Fibroblast of peridontal ligament (primary cell): ENCODE data around the gene USP1.
A peak's percentile ranks its signal among the peaks of the same experiment; 100 is the strongest.

Source experiments
- DNase-seq: peaks from one replicate; pipeline ENCODE4 v3.0.0-alpha.2; 2010; ENCODE audit errors: extremely low read depth

The USP1 gene, protein sequence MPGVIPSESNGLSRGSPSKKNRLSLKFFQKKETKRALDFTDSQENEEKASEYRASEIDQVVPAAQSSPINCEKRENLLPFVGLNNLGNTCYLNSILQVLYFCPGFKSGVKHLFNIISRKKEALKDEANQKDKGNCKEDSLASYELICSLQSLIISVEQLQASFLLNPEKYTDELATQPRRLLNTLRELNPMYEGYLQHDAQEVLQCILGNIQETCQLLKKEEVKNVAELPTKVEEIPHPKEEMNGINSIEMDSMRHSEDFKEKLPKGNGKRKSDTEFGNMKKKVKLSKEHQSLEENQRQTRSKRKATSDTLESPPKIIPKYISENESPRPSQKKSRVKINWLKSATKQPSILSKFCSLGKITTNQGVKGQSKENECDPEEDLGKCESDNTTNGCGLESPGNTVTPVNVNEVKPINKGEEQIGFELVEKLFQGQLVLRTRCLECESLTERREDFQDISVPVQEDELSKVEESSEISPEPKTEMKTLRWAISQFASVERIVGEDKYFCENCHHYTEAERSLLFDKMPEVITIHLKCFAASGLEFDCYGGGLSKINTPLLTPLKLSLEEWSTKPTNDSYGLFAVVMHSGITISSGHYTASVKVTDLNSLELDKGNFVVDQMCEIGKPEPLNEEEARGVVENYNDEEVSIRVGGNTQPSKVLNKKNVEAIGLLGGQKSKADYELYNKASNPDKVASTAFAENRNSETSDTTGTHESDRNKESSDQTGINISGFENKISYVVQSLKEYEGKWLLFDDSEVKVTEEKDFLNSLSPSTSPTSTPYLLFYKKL

DNA sequence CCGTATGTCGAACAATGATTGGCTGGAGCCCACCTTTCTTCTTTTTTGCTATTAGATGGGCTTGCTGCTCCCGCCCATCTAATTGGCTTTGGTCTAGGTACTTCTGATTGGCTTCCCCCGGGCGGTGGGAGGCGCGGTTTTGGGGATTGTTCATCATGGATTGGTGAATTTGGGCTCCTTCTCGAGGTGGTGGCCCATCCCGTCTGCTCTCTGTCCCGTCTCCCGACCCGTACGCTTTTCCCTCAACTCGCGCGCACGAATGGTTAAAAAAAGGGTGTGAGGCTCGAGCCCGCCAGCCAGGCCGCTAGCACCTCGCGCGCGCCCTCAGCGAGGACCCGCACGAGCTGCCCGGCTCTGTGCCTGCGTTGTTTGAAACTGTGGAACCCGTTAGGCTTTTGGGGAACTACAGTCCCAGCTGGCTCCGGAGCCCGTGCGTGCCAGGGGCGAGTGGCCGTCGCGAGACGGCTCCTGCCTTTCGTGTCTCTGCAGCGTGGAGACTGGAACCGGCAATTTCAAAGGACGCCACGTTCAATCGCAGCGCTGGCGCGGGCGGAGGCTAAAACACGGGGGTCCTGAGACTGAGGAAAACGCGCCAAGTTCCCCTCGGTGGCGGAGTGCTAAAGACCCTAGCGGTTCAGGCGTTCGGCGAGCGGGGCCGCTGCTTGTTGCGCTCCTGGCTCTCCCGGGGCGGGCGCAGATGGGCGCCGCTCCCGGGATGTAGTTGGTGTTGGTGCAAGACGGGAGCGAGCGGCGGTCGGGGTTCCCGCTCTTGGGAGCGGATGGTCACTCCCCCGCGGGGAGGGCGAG, at the start of gene USP1:
Gene USP1 (plus strand): TSS at position 584 of the 807 bp plus-strand sequence. CDS start 2,819 bp downstream, outside the sequence.
- peak; percentile 100 for DNase-seq

DNA sequence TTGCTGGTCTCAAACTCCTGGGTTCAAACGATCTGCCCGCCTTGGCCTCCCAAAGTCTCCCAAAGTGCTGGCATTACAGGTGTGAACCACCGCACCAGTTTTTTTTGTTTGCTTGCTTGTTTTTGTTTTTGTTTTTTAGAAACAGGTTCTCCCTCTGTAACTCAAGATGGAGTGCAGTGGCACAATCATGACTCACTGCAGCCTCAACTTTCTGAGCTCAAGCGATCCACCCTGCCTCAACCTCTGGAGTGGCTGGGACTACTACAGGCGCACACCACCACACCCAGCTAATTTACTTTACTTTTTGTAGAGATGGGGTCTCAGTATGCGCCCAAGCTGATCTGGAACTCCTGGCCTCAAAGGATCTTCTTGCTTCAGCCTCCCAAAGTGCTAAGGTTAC, 47.3 kb upstream of the USP1 start:
- DNase-seq, result no peak

DNA sequence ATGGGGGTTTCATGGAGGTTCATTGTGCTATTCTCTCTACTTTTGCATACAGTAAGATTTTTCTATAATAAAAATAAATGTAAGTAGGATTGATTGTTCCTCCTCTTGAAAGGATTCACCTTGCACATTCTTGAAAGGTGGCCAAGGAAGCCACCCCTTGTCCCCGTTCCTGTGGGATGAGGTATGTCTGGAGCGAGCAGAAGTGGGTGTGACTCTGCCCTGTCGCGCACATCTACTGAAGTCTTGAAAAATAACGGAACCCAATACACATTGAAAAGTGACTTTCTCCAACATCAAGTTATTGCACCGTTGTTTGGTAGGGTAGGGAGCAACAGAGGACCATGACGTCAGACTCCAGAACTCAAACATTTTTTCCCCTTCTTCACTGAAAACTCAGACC, 46.8 kb upstream of the USP1 start:
- no peak for DNase-seq

DNA sequence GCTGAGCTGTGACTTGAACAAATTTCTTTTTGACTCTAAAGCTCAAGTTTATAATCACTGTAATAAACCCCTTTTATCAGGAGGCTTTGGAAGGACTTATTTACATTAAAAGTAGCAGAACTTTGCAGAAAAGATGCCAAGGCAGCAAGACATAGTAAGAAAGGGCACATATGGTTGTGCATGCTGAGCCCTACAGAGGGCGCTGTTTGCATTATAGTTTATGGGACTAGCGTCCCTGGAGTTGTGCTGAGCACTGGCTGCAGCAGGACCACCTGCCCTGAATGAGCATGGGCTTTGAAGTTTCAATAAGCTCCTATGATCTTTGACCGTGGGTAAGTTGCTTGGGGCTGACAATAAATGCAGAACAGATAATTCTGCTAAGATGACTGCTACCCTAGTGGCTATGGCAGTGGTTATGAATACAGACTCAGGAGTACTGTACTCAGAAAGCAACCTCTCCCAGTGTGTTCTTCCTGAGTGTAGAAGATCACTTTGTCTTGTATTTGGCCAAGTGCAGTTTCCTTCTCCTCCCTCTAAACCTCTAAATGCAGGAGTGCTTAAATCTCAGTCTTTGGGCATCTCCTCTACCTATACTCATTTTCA, 45.4 kb upstream of the USP1 start:
- DNase-seq, result no peak

DNA sequence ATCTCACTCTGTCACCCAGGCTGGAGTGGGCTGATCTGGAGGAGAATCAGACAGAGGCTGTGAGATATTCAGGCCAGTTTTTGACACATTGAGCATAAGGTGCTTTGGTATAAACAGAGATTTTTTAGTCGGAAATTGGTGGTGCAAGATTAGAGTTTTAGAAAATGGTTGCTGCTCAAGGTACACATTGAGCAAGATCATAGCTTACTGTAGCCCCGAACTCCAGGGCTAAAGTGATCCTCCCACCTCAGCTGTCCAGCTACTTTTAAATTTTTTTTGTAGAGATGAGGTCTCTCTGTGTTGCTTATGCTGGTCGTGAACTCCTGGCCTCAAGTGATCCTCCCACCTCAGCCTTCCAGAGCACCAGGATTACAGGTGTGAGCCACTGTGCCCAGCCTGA, 43.9 kb upstream of the USP1 start:
- DNase-seq, result no peak

DNA sequence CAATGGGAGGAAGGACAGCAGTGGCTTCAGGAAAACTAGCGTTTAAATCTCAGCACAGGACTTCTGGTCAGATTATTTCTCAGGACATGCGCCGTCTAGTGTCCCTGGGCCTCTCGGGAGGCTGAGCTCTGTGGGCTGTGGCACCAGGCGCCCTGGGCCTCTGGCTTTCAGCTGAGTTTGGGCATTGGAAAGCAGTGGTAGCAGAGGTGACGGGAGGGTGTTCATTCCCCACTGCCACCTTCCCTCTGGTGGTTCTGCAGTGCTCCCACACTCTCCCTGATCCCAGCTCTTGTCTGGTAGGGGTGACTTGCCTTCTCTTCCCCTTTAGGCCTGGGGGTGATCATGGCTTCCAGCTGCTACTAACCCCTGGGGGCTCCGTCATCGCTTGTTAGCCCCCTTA, 42.2 kb upstream of the USP1 start:
- no peak for DNase-seq

DNA sequence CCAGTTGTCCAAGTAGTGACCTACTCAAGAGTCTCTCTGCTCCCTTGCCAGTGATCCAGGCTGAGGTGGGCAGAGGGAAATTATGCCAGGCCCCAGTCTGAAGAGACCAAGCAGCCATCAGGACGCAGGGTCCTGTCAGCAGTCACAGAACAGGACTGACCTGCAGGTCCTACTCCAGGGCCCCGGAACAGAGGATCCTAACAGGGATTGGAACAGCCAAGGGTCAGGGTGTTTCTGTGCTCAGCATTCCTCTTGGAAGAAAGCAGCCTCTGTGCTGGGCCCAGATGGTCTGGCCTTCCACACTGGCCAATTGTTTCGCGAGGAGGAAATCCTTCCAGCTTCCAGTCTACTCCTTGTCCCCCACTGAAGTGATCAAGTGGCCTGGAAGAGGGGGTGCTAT, 41.6 kb upstream of the USP1 start:
- DNase-seq, result no peak

DNA sequence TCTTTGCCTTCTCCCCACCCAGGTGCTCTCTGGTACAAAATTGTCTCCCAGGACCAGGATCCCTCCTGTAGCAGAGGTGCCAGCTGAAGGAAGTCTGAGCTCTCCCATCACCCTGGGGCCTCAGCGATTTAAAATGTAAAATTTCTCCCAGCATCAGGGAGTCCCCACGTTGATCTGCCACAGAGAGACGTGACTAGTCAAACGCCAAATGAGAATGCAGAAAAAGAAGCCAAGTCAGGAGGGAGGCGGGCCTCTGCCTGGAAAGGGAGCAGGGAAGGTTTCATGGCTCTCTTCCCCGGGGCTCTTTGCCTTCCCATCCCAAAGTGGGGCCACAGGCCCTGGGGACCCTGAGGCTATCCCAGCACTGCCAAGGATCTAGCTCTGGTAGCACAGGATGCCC, 40.0 kb upstream of the USP1 start:
- DNase-seq, result no peak

DNA sequence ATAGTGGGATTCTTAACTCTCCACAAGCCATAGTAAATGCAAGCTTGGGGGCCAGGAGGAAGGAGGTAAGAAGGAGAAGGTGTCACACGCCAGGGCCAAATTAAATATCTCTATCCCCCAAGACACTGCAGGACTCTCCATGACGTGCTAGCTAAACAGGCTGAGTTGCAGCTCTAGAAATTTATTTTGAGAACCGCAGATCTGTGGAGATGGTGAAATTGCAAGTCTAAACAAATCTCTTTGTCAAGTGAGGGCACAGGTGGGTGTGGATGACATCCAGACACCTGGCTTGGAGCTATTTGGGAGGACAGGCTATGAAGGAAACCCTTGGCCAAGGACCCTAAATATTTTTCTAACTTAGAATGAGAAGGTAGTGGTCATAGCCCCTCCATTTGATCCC, 39.5 kb upstream of the USP1 start:
- DNase-seq, result no peak

DNA sequence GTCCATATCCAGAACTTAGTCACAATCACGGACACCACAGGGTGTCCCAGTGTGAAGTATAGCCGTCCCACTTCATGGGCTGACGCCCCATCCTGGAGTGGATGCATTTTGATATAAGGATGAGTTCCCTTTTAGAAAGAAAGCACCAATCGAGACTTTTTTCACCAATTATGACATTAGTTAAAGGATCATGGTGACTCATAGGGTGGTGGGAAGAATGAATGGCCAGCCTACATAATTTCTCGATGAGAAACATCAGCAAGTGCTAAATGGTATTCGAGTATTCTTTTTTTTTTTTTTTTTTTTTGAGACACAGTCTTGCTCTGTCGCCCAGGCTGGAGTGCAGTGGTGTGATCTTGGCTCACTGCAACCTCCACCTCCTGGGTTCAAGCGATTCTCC, 38.5 kb upstream of the USP1 start:
- peak; percentile 46 for DNase-seq

DNA sequence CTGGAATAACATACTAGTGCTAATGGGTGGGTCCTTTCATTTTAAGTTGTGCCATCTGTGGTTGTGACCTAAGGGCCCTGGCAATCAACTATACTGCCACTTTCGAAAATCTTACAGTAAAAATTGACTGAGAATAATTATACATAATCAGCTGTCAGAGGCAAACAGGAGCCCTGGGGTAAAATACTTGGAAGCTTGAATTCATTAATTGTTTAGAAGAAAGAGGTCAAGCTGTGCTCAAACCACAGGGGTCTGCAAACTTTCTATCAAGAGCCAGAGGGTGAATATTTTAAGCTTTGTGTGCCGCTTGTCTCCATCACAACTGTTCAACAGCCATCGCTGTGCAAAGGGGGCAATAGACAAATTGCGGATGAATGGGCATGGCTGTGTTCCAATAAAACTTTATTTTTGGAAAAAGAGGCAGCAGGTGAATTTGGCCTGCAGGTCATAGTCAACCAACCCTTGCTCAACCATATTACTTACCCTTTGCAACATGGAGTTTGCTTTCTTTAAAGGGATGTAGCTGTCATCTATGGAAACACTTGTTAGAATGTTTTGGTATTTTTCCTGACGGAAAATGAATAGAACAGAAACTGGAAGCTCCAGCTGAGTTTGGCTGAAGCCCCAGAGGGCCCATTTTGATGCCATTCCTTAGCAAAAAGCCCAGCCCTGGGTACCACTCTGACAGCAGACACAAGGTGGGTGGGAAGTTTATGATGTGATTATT, 35.7 kb upstream of the USP1 start:
- no peak for DNase-seq

DNA sequence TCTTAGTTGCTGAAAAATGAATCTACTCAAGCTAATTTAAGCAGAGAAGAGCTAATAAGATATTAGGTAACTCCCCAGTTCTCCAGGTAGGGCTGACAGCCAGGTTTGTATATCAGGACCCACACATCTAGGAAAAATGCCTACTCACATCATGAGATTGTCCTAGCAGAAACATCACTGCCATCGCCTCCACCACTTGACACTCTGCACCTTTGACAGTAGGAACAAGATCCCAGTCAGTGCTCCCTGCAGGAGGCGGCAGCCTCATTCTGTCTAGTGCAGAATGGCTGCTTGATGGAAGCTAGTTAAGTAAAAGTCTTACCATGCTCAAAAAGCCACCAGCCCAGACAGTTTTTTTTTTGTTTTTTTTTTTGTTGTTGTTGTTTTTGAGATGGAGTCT, 31.6 kb upstream of the USP1 start:
- DNase-seq, result no peak

DNA sequence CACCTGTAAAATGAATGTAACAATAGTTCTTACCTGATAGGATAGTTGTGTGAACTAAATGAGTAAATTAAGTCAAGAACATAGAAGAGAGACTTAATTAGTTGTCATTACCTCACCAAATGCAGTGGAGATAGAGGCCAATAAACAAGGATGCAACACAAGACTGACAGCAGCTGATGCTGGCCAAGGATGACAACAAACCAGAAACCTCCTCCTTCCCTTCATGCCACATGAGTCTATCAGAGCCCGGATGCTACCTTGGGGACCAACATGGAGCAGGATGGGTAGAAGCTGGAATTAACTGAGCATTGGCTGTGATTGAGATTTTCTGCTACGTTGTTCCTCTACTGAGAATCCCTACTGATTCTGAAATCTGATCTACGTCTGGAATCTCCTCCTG, 30.3 kb upstream of the USP1 start:
- DNase-seq, result no peak

DNA sequence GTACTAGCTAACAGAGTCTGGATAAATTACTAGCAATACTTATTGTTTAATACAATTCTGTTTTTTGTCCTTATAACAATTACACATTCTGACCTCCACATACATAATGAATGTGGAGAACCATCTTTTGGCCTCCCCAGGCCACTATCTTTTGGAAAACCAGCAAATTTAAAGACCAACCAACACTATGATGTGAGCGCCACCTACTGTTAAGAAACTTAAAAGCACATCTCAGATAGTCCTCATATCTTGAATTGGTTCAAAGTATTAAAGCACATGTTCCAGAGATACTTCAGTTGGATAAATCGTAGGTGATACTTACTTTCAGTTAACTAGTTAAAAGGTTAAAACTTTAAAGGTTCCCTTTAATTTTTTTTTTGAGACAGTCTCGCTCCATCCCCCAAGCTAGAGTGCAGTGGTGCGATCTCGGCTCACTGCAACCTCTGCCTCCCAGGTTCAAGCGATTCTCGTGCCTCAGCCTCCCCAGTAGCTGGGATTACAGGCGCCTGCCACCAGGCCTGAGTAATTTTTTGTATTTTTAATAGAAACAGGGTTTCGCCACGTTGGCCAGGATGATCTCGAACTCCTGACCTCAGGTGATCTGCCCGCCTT, 29.3 kb upstream of the USP1 start:
- peak; percentile 77 for DNase-seq

DNA sequence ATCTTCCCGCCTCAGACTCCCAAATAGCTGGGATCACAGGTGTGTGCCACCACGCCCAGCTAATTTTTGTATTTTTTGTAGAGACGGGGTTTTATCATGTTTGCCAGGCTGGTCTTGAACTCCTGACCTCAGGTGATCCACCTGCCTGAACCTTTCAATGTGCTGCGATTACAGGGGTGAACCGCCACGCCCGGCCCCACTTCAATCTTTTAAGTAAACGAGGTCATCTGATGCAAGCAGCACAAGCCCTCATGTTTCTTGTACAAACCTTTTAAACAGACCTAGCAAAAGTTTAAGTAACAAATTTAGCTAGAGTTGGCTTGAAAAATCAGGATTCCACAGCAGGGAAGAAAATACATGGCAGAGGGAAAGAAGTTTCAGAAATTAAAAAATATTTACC, 21.2 kb upstream of the USP1 start:
- no peak for DNase-seq

DNA sequence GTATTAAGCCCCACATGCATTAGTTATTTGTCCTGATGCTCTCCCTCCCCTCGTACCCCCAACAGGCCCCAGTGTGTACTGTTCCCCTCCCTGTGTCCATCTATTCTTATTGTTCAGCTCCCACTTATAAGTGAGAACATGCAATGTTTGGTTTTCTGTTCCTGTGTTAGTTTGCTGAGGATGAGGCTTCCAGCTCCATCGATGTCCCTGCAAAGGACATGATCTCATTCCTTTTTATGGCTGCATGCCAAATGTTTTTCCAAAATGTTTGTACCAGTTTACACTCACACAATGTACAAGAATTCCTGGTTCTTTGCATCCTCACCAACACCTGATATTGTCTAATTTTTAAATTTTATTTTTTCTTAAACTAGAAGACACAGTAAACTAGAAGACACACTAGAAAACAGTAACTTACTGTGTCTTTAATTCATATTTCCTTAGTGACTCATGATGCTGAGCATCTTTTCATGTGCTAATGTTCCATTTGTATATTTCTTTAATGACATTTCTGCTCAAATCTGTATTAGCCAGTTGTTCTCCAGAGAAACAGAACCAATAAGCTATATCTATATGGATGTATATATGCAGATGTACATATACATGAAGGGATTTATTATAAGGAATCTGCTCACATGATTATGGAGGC, 19.4 kb upstream of the USP1 start:
- no peak for DNase-seq

DNA sequence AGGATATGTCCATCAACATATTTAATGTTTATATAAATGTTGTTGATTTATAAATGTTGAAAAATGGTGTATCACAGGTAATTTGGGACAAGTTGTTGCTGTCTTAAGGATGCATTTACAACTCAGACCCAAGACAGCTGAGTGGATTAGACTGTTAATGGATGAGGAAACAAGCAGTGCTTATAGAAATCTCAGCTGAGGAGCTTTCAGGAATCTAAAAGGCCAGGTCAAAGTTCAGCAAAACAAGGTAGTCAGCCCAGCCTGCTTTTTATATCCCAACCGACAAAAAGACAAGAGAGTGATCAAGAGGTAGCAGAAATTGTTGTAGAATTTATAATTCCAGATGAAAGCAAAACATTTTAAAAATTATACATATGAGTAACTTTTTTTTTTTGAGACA, 16.6 kb upstream of the USP1 start:
- no peak for DNase-seq

DNA sequence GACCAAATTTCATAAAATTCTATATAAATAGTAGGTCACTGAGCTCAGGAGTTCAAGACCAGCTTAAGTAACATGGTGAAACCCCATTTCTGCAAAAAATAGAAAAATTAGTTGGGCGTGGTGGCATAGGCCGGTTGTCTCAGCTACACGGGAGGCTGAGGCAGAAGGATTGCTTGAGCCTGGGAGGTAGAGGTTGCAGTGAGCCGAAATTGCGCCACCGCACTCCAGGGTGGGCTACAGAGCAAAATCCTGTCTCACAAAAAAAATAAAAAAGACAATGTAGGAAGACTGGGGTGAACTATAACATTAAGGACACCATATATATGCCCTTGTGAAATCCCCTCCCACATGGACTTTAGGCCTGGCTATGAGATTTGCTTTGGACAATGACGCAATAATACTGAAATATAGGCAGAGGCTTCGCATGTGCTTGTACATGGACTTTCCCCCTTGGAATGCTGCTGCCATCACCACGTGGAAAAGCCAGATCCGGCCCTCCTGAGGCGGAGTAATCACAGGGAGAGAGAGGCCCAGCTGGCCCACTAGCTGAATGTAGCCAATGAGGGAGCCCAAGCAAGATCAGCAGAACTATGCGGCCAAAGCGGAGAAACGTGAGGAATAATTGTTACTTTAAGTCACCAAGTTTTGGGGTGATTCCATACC, 13.1 kb upstream of the USP1 start:
- no peak for DNase-seq

DNA sequence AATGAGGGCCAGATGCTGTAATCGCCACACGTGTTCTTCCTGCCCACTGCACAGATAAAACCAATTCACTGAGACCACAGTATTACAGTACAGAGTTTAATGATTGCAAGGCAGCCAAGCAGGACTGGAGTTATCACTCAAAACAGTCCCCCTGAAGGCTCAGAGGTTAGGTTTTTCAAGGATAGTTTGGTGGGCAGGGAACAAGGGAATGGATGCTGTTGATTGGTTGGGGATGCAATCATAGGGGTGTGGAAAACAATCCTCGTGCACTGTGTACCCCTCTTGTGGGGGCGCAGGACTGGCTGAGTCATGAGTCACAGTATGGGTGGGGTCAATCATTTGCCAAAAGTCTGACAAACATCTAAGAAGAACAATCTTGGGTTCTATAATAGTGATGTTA, 12.4 kb upstream of the USP1 start:
- DNase-seq, result peak; percentile 42

DNA sequence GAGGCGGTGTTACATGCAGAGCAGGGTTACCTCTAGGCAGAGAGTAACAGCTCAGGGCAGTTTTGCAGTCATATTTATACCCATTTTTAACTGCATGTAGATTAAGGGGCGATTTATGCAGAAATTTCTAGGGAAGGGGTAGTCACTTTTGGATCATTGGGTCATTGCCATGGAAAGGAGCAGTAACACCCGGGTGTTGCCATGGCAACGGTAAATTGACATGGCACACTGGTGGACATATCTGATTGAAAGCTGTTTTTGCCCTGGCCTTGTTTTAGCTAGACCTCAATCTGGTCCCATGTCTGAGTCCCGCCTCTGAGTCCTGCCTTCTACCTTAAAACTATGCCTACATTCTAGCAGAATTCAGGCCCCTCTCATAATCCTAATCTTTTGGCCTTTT, 11.8 kb upstream of the USP1 start:
- no peak for DNase-seq
